HFFc6 (cell line): Measurements from ENCODE around the gene RPAP3. TPM values are rescaled to one million over a fixed set of nuclear protein-coding genes. Genes with fewer than 3 reads are reported as not detected.

Source experiments
- DNase-seq: peaks from one replicate; pipeline ENCODE4 v3.0.0-alpha.2; 2018
- H3K27ac Mint-ChIP-seq: 2 replicates; pipeline ENCODE4 v1.8.0; 2020; ENCODE audit warnings: mild to moderate bottlenecking, mixed read lengths
- H3K27me3 Mint-ChIP-seq: 2 replicates; pipeline ENCODE4 v1.8.0; 2021; ENCODE audit warnings: mild to moderate bottlenecking, moderate library complexity, mixed read lengths; ENCODE audit not compliant: insufficient read depth
- H3K36me3 Mint-ChIP-seq: 2 replicates; pipeline ENCODE4 v1.8.0; 2021; ENCODE audit warnings: low read depth, mixed read lengths
- H3K4me1 Mint-ChIP-seq: 2 replicates; pipeline ENCODE4 v1.8.0; 2020; ENCODE audit warnings: low read depth, mixed read lengths
- H3K4me3 Mint-ChIP-seq: 2 replicates; pipeline ENCODE4 v1.8.0; 2020; ENCODE audit warnings: mild to moderate bottlenecking, moderate library complexity, mixed read lengths
- H3K9me3 Mint-ChIP-seq: 2 replicates; pipeline ENCODE4 v1.8.0; 2020; ENCODE audit warnings: mild to moderate bottlenecking, mixed read lengths
- total RNA-seq, 6 experiments: library from RNA; stranded (reverse); fragmentation: NEBNext Ultra II Directional; extraction: Animal tissue kit (Norgen Biotek cat#: 25700); gene quantifications; 2 replicates in 1 of 6; 3 replicates in 5 of 6; pipeline ENCODE4 v1.2.3, GENCODE V29; 2021
- TF ChIP-seq, protein P1 (sequence below): fragments of 200-600 bp; sonication (generic); IDR thresholded peaks from 2 replicates; pipeline ENCODE4 v1.5.0; 2021; ENCODE audit warnings: antibody characterized with exemption, mild to moderate bottlenecking

Gene RPAP3
- total RNA-seq, 6 experiments from 2014 or later: 26.3 to 43.4 (median 39.0) TPM

DNA sequence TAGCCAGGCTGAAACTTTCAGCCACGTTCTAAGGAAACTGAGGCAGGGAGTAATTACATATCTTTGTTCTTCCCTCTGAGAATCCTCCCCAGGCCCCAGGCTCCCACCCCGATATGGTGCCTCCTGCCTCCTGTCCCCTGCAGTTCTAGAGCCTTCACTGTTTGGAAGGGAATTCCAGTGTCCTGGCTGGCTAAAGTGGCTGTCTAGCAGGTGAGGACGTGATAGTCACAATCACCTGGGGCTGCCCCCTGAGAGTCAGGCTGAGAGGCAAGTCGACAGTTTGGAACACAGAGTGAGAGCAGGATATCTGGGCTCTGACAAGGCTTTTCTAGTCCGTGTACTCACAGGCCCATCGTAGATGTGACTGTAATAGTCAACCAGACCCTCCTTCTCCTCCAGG lies 6.3 kb upstream of the RPAP3 start:
- H3K27me3 Mint-ChIP-seq: no peaks in the 10 kb centered on the region
- no peak overlapping the region for H3K27ac Mint-ChIP-seq
- TF ChIP-seq, protein P1, sequence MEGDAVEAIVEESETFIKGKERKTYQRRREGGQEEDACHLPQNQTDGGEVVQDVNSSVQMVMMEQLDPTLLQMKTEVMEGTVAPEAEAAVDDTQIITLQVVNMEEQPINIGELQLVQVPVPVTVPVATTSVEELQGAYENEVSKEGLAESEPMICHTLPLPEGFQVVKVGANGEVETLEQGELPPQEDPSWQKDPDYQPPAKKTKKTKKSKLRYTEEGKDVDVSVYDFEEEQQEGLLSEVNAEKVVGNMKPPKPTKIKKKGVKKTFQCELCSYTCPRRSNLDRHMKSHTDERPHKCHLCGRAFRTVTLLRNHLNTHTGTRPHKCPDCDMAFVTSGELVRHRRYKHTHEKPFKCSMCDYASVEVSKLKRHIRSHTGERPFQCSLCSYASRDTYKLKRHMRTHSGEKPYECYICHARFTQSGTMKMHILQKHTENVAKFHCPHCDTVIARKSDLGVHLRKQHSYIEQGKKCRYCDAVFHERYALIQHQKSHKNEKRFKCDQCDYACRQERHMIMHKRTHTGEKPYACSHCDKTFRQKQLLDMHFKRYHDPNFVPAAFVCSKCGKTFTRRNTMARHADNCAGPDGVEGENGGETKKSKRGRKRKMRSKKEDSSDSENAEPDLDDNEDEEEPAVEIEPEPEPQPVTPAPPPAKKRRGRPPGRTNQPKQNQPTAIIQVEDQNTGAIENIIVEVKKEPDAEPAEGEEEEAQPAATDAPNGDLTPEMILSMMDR: no peak
- H3K4me1 Mint-ChIP-seq: peaks cover 31% of the 10 kb centered on the region
- H3K4me3 Mint-ChIP-seq: no peak overlapping the region
- no peaks in the 10 kb centered on the region for H3K36me3 Mint-ChIP-seq
- no peaks in the 10 kb centered on the region for H3K9me3 Mint-ChIP-seq
- DNase-seq: no peak

DNA sequence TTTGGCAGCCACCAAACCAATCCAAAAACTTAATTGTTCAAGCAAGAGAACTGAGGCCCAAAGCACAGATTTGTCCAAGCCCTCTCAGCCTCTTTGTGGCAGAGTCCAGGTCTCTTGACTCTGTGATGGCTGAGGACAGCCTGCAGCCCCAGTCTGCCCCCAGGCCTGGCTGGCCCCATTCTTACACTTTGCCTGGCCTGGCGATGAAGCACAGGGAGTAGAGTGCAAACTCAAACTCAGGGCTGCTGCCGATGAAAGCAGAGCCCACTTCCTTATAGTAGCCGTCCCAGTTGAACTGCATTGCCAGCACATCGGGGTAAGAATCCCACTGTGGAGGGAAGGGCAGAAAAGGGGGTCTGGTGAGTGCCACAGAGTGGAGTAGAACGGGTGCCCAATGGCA lies 5.6 kb upstream of the RPAP3 start:
- Mint-ChIP-seq H3K36me3 (no peaks in the 10 kb centered on the region), H3K27me3 (no peaks in the 10 kb centered on the region), H3K27ac (no peak overlapping the region), H3K4me1 (peaks cover 37% of the 10 kb centered on the region), H3K9me3 (no peaks in the 10 kb centered on the region), H3K4me3 (no peak overlapping the region)
- TF ChIP-seq, protein P1: no peak
- DNase-seq: no peak

DNA sequence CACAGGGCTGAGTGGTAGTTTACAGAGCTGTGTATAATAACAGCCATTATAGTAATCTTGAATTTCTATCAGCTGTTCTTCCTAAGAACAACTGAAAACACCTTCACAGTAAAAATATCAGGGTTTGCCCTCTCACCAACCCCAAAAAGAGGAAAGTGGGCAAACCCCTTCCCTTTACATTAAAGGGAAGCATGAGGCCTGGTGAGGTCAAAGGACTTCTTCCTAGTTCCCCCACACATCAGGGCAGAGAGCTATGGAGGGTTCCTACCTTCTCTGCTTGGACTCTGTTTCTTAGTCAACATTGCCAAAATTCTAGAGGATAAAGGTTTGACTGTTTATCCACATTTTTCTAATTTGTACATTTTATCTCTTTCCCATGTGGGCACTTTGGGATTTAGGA lies 4.4 kb upstream of the RPAP3 start:
- Mint-ChIP-seq H3K9me3 (no peaks in the 10 kb centered on the region), H3K27me3 (no peaks in the 10 kb centered on the region), H3K27ac (no peak overlapping the region), H3K4me1 (peaks cover 30% of the 10 kb centered on the region), H3K4me3 (no peak overlapping the region), H3K36me3 (no peaks in the 10 kb centered on the region)
- DNase-seq: no peak
- TF ChIP-seq, protein P1: no peak

DNA sequence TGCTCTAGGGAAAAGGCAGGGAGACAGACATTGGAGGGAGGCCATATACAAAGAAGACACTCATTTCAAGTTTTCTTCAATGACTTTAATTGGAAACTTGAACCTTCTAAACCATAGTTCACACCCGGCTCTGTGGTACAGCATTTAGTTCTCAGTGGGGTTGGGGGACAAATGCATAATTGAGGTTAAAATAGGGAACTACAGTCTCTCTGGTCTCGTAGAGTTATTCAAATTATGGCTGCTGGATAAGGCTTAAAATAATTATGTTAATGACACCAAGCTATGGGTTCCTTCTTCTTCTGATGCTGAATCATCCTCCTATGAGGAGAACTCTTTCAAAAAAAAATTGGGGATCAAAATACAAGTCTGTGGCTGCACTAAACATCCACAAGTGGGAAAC lies 3.8 kb upstream of the RPAP3 start:
- Mint-ChIP-seq H3K9me3 (no peaks in the 10 kb centered on the region), H3K36me3 (no peaks in the 10 kb centered on the region), H3K27me3 (no peaks in the 10 kb centered on the region), H3K4me1 (peaks cover 32% of the 10 kb centered on the region), H3K27ac (no peak overlapping the region), H3K4me3 (no peak overlapping the region)
- TF ChIP-seq, protein P1: no peak
- no peak for DNase-seq

DNA sequence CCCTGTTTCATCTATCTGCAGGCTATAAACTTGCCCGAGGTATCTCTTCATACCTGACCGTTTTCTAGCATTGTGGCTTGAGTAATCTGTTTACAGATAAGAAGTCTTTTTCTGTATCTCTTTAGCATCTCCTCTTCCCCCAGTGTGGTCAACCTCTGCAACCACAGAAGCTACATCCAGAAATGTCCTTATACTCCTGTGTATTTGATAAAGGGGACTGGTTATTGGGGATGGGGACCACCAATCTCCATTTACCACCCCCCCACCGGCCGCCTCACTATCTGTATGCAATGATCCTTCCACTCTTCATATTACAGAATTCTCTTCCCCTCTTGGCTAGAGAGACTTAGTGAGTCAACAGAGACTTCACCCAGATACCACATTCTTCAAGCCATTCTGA lies 3.4 kb upstream of the RPAP3 start:
- Mint-ChIP-seq H3K9me3 (no peaks in the 10 kb centered on the region), H3K36me3 (no peaks in the 10 kb centered on the region), H3K4me3 (no peak overlapping the region), H3K27me3 (no peaks in the 10 kb centered on the region), H3K27ac (no peak overlapping the region), H3K4me1 (peaks cover 35% of the 10 kb centered on the region)
- TF ChIP-seq, protein P1: no peak
- DNase-seq: no peak
